TTC549 (cell line): Measurements from ENCODE around the gene PIGQ.
"Not testable (repeated sequence)": the region's sequence is repeated elsewhere in the genome, so short reads cannot be mapped to it uniquely, and the experiment has no call there.

ENCODE experiments used
- FAIRE-seq: peaks from 2 replicates; lab custom pipeline; 2012; peaks lifted over from hg19 to GRCh38; lab: Jason Lieb, UNC

PIGQ gene

DNA sequence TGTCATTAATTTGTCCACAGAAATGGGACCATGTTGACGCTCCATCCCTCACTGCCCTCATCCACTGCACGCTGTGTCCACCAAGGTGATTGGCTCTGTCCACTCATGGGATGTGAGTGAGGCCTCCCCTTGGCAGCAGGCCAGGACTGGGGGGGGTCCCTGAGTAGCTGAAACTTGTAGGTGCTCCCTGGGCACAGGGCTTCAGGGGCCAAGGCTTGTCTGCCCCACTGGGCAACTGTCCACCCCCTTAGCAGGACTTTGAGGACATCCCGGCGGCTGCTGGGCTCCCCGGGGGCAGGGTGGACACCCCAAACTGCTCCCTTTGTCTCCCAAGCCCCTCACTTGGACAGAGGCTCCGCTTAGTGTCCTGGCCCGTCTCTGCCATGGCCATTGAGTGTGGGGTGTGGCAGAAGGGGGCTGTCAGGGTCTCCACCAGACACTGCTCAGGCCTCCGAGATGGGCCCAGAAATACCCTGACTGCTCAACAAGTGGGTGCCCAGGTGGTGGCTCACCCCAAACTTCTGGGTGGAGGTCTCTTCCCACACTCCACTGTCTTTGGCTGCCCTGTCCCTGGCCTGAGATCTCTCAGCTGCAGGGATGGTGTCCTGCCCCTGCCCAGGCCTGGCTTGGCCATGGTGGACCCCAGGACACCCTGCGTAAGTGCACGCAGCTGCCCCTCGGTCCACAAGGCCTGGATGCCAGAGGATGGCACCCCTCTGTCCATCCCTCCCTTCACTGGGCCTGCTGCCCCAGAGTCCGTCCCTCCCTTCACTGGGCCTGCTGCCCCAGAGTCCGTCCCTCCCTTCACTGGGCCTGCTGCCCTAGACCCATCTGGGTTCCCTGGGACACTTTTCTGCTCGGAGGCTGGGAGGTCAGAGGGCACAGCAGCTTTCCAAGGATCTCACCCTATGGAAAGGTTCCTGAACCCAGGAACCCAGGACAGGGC, 17.1 kb downstream of the PIGQ start:
- no peak for FAIRE-seq

DNA sequence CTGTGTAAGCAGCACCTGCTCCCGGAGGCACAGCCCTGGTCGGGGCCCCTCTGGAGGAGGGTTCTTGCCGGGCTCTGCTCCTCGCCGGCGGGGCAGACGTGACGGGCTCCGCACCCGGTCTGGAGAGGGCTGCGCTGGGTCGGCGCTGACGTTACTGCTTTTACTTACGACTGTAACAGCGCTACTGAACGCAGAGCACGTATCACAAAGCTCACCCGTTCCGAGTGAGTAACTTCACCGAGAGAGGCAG, 18.8 kb downstream of the PIGQ start:
- FAIRE-seq: no peak

DNA sequence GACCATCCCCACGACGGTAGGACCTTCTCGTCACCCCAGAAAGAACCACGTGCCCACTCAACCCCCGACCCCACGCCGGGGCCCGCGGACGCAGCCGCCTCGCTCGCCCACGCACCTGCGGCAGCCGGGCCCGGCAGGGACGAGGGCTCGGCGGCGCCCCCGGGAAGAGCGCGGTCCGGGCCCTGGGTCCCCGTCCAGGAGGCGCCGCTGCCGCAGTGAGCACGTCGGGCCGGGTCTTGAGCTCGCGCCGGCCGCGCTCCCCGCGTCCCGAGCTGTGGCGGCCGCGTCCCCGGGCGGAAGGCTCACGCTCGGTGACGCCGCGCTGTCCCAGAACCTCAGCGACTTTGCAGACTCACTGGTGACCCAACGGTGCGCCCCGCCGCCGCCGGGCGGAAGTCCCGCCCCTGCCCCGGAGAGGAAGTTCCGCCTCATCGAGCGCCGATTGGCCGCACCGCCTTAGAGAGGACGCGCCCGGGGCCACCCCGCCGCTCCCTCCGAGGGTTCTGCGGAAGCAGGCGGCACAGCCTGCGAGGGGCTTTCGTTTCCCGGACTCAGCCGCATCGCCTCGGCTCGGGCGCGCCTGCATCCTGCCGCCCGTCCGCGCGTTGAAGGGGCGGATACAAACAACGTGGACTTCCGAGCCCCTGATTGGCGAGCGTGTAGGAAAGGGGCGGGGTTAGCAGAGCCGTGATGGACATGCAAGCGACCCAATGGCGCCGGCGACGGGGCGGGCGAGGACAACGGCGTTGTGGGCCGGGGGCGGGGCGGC, 19.3 kb downstream of the PIGQ start:
- FAIRE-seq: no peak

DNA sequence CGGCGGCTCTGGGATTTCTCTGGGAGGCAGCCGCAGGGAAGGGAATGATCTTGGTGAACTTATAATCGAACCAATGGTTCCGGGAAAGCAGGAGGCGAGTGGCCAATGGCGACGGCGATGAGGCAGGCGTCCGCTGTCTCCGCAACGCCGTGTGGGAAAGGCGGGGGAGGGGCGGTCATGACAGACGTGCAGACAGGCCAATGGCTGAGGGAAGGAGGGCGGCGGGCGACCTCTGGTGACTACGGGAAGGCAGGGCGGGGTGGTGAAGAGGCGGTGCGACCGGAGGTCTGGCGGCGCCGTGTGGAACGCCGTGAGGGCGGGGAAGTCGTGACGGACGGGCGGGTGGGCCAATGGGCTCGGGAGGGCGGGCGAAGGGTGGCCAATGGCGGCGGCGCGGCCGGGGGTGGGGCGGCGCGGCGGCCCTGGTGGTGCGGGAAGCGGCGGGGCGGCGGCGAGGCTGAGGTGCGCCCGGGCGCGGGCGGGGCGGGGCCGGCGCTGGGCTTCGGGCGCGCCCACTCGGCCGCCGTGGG, 20.0 kb downstream of the PIGQ start, which contains the start of gene RAB40C:
Gene RAB40C (plus strand): TSS at position 409 of the 530 bp plus-strand sequence. CDS start 226 bp downstream, outside the sequence.
- FAIRE-seq: no peak

DNA sequence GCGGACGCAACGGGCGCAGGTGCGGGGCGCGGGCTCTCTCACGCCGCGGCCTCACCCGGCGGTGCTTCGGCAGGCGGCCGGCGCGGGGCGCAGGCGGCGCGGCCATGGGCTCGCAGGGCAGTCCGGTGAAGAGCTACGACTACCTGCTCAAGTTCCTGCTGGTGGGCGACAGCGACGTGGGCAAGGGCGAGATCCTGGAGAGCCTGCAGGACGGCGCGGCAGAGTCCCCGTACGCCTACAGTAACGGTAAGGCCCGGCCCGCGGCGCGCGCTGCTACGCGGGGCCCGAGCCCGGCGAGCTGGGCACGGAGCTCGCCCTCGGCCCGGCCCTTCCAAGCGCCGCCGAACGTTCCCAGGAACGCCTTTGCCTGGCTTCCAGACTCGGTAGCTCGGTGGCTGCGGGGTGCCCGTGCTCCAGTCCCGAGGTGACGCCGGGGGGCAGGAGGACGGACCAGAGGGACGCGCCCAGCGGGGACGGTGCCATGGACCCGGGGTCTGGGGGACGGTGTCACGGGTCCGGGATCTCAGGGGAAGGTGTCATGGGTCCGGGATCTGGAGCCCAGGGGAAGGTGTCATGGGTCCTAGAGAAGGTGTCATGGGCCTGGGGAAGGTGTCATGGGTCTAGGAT, 20.5 kb downstream of the PIGQ start:
- FAIRE-seq: no peak

DNA sequence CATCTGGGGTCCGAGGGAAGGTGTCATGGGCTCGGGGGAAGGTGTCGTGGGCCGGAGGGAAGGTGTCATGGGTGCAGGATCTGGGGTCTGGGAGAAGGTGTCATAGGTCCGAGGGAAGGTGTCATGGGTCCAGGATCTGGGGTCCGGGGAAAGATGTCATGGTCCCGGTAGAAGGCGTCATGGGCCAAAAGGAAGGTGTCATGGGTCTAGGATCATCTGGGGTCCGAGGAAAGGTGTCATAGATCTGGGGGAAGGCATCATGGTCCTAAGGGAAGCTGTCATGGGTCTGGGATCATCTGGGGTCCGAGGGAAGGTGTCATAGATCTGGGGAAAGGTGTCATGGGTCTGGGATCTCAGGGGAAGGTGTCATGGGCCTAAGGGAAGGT, 21.0 kb downstream of the PIGQ start:
- no peak for FAIRE-seq

DNA sequence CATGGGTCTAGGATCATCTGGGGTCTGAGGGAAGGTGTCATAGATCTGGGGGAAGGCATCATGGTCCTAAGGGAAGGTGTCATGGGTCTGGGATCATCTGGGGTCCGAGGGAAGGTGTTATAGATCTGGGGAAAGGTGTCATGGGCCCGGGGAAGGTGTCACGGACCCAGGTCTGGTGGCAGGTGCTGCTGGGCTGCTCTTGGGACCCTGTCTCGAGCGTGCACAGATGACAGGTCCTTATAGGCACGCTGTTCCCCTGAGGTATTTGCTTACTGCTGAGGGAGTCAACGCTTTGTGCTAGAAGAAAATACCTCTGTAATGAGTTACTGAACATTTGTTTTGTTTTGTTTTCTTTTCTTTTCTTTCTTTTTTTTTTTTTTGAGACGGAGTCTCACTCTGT, 21.5 kb downstream of the PIGQ start:
- FAIRE-seq: no peak

DNA sequence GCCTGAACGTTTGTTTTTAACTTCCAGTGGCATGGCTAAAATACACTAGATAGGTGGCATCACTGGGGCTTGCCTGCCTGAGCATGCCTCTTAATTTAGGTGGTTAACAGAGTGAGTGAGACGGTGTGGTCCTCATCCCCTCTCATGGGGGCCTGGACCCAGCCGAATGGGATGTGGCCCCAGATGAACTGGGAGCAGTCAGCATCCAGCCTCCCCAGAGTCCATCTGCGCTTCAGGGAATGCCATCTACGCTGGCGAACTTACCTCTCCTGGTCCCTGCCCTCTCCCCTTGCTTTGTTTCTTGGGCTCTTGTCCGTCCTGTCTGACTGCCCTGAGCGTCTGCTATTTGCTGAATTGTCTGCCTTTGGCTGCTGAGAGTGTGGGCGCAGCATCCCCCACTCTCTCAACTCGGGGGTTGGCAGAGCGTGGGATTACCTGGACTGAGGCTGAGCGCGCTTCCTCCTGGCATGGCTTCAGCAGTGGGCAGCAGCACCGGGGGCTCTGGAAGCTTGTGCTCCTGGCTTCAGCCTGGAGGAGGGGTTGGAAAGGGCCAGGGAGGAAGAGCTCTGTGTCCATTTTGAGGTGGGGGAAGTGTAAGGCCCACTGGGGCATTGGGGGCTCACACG, 22.2 kb downstream of the PIGQ start:
- no peak for FAIRE-seq

DNA sequence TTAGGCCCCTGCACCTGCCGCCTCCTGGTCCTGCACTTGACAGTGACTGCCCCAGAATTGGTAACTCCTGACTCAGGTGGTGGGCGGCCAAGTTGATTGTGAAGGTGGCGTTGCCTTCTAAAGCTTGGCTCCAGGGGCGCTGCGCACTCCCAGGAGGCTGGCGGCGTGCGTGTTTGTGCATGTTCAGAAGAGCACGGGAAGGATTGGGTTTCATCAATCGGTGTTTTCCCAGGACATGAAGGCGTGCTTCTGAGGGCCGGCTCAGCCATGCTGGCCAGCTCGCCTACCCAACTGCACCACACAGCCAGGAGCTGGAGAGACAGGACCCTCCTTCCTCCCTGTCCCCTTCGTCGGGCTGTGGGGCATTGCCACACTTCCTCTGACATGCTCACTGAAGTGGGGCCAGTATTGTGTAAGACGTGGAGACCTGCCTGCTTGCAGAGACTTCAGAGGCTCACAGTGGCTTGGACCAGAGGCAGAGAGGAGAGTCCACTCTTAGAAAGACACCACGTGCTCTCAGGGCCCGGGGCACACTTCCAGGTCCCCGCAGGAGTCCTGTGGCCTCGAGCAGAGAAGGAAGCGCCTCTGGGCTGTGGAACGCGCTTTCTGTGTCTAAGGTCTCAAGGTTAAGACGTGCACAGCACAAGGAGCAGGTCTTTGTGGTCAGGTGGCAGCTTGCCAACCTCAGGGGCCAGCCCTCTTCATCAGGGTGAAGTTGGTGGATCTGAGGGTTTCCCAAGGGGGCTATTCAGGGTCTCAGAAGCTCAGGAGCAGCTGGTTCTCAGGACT, 22.9 kb downstream of the PIGQ start:
- no peak for FAIRE-seq

DNA sequence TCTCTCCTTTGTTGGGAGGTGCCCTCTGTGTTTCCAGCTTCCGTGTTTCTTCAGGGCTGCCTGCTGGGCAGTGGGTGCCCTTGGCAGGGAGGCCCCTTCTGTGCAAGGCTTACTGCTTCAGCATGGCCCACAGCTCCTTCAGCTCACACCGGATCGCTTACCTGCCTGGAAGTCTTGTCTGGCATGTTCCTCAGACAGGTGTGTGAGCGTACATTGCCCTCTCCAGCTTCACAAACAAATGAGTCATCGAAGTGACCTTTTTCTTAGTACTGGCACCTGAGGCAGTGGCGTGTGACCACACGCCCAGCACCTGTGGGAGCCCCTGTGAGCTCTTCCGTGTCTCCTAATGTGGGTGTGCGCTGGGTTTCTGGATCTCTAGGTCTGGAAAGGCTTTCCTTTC, 23.6 kb downstream of the PIGQ start:
- FAIRE-seq: no peak

DNA sequence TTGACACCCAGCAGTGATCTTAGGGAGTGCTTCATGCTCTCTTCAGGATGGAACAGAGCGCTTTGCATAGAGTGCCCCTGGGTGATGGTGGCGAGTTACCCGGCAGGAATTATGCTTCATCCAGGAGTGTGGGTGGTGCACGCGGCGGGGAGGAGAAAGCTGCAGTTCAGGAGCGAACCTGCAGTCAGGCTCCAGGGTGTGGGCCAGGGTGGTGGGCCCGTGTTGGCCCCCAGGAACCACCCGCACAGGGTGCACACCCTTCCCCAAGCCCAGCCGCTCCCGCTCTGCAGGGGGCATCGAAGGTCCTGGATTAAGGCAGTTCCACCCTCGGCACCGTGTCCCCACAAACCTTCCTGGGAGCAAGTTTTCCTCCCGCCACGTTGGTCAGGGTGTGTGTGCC, 24.0 kb downstream of the PIGQ start:
- FAIRE-seq: no peak

DNA sequence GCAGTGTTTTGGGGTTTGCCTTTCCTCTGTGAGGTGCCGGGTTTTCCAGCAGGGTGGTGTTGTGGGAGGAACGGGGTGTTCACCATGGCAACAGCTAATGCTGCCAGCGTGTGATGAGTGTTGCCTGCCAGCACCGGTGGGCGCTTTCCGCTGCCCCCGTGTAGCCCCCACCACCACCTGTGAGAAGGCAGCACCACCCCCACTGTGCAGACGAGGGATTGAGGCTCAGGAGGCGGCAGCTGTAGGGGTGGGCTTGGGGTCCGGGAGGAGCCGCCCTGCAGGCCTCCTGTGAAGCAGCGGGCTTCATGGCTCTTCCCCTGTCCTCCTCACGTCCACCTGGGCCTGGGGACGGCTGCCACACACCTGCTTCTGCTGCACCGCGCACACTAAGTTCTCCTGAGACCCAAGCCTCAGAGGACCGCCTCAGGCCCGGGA, 25.3 kb downstream of the PIGQ start:
- no peak for FAIRE-seq

DNA sequence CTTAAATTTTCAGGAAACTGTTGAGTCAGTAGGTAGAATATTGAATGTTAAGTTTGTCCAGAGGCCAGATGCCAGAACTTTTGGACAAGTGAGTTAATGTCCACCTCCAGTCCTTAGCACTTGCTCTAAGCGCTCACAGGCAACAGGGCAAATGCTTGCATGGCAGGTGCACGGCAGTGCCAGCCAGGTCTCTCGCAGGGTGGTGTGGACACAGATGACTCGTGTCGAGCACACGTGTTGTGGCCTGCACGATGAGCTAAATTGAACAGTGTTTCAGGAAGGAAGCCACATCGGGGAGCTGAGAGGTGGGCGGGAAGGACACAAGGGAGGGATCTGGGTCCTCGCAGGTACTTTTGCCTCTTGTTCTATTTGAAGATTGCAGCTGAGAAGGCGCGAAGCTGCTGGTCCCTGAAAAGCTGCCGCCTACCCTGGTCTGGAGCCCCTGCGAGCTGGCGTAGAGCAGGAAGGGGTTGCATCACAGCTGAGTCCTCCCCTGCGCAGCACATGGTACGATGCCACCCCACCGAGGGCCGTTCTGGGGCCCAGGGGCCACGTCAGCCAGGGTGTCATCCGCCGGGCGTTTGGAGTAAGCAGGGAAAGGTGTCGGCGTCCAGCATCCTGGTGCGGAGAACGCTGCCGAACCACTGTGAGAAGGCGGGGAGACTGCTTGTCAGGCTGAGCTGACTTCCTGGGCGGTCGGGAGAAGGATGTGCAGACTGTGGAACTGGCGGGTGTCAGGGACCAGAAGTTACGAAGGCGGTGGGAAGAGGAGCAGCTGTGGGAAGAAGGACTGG, 26.4 kb downstream of the PIGQ start:
- FAIRE-seq: no peak

DNA sequence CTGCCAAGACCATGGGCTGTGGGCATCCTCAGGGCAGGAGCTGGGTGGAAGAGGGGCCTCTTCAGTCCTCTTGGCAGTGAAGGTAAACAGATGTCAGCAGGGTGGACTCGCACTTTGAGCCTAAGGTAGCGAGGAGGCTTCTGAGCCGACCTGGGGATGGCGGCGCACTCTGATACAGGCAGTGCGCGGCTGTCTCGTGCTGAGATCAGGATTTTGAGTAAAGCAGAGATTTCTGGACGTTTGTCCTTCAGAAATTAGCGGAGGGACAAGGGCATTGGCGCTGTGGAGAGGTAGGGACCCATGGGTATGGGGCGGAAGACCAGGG, 26.9 kb downstream of the PIGQ start:
- no peak for FAIRE-seq

DNA sequence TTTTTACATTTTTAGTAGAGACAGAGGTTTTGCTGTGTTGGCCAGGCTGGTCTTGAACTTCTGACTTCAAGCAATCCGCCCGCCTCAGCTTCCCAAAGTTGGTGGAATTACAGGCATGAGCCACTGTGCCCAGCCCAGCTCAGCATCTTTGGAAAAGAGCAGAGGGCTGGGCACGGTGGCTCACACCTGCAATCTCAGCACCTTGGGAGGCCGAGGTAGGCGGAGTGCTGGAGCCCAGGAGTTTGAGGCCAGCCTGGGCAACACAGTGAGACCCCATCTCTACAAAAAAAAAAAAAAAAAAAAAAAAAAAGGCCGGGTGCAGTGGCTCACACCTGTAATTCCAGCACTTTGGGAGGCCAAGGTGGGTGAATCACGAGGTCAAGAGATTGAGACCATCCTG, 27.9 kb downstream of the PIGQ start:
- FAIRE-seq: not testable (repeated sequence)

DNA sequence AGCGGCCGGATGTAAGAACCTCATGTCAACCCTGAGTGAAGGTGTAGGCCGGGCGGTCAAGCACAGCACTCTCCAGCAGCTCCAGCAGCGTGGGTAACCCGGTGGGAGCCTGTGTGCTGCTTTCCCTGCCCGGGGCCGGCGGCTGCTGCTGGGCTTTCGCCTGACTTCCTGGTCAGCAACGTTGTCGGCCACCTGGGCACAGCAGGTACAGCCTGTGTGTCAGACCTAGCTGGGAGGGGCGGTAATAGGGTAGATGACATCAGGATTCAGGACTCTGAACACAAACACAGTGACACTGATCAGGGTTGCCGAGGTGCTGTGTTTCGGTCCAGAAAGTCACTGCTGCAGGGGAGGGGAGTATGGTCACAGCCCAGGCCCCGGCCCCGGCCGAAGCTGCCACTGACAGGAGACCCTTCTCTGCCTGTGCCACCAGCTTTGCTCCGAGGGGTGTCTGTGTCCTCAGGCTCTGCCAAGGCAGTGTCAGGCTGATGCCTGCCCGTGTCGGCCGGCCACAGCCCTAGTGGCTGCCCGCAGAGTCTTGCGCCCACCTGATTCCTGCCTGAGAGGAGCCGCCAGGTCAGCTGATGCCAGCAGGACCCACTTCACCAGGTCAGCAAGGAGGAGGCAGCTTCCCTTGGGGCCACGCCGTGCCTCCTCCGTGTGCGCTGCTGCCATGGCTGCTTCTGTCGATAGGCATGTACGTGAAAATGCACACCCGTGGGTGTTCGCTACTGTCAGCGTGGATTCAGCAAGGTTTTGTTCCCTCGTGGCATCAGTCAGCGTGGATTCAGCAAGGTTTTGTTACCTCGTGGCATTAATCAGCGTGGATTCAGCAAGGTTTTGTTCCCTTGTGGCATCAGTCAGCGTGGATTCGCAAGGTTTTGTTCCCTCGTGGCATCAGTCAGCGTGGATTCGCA, 29.3 kb downstream of the PIGQ start:
- FAIRE-seq: no peak

DNA sequence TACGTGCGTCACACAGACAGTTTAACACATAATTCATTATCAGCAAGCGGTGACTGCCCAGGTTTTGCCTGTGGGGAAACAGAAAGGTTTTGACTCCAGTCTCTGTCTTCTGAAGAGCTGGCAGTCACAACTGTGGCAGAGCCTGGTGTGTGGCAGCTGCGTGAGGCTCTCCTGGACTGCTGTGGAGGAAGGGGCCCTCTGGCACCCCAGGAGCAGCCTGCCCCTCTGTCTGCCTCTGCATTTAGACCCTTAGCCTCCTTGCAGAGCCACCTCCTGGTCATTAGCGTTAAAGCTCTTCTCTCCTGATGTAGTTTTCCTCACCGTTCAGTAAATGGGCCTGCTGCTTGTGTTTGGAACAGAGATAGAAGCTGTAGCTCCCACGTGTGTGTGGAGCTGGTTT, 31.0 kb downstream of the PIGQ start:
- FAIRE-seq: no peak

DNA sequence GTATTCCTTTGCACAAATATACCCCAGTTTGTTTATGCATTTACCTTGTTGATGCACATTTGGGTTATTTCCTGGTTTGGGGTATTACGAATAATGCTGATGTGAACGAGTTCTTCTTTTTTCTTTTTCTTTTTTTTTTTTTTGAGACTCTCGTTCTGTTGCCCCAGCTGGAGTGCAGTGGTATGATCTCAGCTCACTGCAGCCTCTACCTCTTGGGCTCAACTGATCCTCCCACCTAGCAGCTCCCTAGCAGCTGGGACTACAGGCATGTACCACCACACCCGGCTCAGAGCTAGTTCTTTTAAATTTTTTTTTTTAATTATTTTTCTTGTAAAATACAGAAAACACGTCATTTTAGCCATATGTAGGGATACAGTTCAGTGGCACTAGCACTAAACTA, 34.2 kb downstream of the PIGQ start:
- no peak for FAIRE-seq

DNA sequence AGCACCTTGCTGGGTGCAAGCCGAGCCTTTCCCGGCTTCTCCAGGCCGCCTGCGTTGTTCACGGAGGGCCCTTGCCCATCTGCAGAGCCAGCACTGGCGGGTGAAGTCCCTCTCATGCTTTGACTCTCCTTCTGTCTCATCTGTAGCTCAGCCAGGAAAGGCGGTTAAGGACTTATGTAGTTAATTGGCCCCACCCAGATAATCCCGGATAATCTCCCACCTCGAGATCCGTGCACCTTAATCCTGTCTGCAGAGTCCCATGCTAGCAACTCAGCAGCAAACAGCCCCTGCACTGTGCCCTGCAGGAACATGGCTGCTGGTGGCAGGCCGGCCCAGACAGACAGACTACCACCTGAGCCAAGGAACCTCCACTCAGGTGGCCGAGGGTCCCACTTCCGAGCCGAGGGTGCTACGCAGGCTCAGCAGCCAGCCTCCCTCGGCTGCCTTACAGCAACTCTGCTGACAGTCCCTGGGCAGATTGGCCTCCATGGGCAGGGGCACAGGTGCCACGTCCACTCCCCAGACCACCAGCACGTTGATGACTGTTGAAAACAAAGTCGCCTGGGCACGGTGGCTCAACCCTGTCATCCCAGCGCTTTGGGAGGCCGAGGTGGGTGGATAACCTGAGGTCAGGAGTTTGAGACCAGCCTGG, 37.0 kb downstream of the PIGQ start:
- FAIRE-seq: no peak
